Brain microvascular endothelial cell (primary cell): ENCODE measurements around the gene PDRG1.
"Not testable (repeated sequence)": the region's sequence is repeated elsewhere in the genome, so short reads cannot be mapped to it uniquely, and the experiment has no call there.

ENCODE experiments used
- DNase-seq: peaks from one replicate; pipeline ENCODE4 v3.0.0-alpha.2; 2020
- H3K27ac ChIP-seq: fragments of 250-450 bp; sonication (Bioruptor Pico); 2 replicates; pipeline ENCODE4 v1.5.1; 2020; ENCODE audit warnings: mild to moderate bottlenecking, moderate library complexity
- H3K27me3 ChIP-seq: fragments of 250-450 bp; sonication (Bioruptor Pico); replicated peaks from 2 replicates; pipeline ENCODE4 v1.5.1; 2020; ENCODE audit warnings: mild to moderate bottlenecking
- H3K36me3 ChIP-seq: fragments of 250-450 bp; sonication (Bioruptor Pico); replicated peaks from 2 replicates; pipeline ENCODE4 v1.5.1; 2020; ENCODE audit warnings: mild to moderate bottlenecking
- H3K4me3 ChIP-seq: 2 replicates; pipeline ENCODE4 v1.5.1; 2011; ENCODE audit warnings: low read depth, mild to moderate bottlenecking, control low read depth, low read length, moderate library complexity
- CTCF ChIP-seq: IDR thresholded peaks from 2 replicates; pipeline ENCODE4 v1.5.1; 2011; ENCODE audit warnings: low read depth, mild to moderate bottlenecking, moderate library complexity, low read length, control low read depth, inconsistent platforms; ENCODE audit errors: missing control alignments
- in situ Hi-C: cut with HindIII; loops from 2 replicates; pipeline ENCODE4 v1.10.0; 2017; ENCODE audit warnings: low sequenced_read_pairs, low pct_ligation_motif_present

PDRG1 gene

DNA sequence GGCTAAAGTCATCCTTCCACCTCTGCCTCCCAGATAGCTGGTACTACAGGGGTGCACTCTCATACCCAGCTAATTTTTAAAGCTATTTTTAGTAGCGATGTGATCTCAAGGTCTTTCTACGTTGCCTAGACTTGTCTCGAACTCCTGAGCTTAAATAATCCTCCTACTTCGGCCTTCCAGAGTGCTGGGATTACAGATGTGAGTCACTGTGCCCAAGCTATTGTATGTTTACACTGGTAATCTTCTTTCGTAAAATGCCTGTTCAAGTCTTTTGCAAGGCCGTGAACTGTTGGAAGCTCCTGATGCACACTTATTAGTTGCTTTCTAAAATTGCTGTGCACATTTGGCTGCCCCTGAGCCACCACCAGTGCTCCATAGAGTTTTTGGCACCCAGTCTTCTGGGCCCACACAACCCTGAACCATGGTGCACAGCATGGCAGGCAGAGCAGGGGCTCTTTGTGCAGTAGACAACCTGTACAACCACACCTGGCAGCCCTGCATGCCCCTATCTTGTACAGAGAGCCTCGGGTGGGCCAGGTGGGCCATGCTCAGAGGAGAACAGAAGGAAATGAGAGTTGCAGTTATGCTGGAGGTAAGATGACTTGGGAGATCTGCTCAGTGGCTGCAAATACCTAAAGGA, 33.3 kb downstream of the PDRG1 start:
- TF ChIP-seq CTCF, result no peak
- no peak for DNase-seq
- Histone ChIP-seq H3K36me3 (no peaks in the 10 kb centered on the region), H3K4me3 (no peak overlapping the region), H3K27ac (no peak overlapping the region), H3K27me3 (peaks cover 2% of the 10 kb centered on the region)
- in situ Hi-C loops, result no loop called here

DNA sequence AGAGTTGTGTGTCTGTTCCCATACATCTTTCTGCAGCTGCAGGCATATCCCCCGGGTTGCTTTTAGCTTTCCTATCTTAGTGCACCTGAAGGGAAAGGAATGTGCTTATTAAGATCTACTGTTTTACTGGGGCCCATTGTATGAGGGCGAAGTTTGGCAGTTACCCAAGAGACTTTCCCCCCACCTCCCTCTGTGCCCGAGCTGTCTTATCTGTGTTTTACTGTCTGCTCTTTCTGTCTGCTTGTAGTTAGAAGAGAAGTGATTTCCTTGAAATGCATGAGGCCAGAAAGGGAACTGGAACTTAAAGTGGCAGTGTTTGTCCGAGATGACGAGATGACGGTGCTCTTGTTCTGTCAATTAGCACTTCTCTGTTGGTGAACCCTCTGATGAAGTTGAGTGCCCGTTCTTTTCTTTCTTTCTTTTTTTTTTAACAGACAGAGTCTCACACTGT, 33.9 kb downstream of the PDRG1 start:
- DNase-seq, H3K4me3 ChIP-seq, H3K27ac ChIP-seq, H3K36me3 ChIP-seq, H3K27me3 ChIP-seq, in situ Hi-C loops: not testable (repeated sequence)

DNA sequence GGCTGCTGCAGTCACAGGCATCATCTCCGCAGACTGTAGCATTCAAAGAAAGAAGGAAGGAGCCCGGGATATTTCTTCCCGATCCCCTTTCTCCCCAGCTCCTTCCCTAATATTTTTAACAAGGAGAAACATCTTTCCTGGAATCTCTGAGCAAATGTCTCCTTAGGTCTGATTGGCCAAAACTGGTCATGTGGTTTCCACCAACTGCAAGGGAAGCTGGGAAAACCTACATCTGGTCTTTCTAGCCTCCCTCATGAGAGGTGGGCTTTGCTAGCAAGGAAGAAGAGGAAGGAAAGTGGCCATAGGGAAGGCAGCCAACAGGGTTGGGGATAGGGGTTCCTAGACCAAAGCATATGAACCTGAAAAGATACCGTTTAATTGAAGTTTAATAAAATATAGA, 35.1 kb downstream of the PDRG1 start:
- no peak for TF ChIP-seq CTCF

DNA sequence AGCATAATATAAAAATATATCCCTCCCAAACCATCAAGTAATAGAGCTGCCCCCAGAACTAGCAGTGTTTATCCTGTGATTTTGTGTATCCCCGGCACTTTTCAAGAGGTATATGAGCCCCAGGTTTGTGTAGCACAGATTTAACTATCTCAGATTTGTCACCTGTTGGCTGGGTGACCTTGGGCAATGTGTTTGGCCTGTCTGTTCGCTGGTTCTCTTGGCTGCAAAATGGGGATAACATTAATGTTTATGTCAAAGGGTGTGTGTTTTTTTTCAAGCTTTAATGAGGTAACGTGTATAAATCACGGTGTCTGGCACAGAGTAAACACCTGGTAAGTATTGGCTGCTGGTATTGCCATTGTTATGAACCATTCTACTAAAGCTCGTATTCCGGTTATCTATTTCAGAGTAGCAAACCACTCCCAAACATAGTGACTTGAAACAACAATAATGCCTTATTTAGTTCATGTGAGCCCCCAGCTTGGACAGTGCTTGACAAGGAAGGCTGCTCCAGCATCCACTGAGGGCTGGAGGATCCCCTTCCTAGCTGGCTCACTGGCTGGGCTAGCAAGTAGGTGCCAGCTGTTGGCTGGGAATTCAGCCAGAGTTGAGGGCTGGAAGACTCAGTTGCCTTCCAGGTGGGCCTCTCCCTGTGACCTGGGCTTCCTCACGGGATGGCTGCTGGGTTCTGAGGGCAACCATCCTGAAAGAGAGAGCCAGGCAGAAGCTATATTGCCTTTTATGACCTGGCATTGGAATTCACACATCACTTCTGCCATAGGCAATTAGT, 36.2 kb downstream of the PDRG1 start:
- Histone ChIP-seq H3K27ac (no peak overlapping the region), H3K27me3 (peaks cover 2% of the 10 kb centered on the region), H3K36me3 (no peaks in the 10 kb centered on the region), H3K4me3 (no peak overlapping the region)
- TF ChIP-seq CTCF, result no peak
- in situ Hi-C loops, result no loop called here
- no peak for DNase-seq

More for the DNA sequence above, 35.1 kb downstream of the PDRG1 start:
- Histone ChIP-seq H3K27ac (no peak overlapping the region), H3K36me3 (no peaks in the 10 kb centered on the region), H3K27me3 (peaks cover 2% of the 10 kb centered on the region), H3K4me3 (no peak overlapping the region)
- in situ Hi-C loops, result no loop called here
- no peak for DNase-seq

DNA sequence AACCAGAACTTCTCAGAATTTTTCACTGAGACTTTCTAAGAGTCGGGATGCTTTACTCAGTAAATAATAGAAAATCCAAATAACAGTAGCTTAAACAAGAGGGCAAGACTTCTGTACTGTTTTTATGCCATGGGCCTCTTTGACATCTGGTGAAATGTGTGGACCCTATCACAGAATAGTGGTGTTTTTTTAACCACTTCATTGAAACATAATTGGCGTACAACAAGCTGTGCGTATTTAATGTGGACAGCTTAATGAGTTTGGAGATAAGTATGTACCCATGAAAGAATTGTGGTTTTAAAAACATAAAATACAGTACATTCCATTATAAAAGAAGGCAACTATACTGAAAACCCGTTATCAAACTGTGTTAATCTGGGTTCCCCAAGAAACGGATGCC, 37.7 kb downstream of the PDRG1 start:
- DNase-seq, result no peak
- no peaks in the 10 kb centered on the region for H3K36me3 ChIP-seq
- no peak overlapping the region for H3K4me3 ChIP-seq
- in situ Hi-C loops, result no loop called here
- TF ChIP-seq CTCF, result no peak
- H3K27ac ChIP-seq, result no peak overlapping the region
- no peaks in the 10 kb centered on the region for H3K27me3 ChIP-seq

- TF ChIP-seq CTCF, result no peak
- in situ Hi-C loops, result no loop called here
Observed at GRCh38 chr20:31913431-31914157, 38.3 kb downstream of the PDRG1 start.

More at GRCh38 chr20:31913431-31914157, 38.3 kb downstream of the PDRG1 start:
- H3K36me3 ChIP-seq, result no peaks in the 10 kb centered on the region
- no peaks in the 10 kb centered on the region for H3K27me3 ChIP-seq
- H3K4me3 ChIP-seq, result no peak overlapping the region
- H3K27ac ChIP-seq, result no peak overlapping the region
- no peak for DNase-seq
